DOHH2 (cell line): ENCODE measurements around the gene STX16.

ENCODE experiments used
- CTCF ChIP-seq: fragments of 200-600 bp; sonication (generic); IDR thresholded peaks from one replicate; pipeline ENCODE4 v1.5.1; 2014; ENCODE audit warnings: antibody characterized with exemption, mild to moderate bottlenecking, low read depth, low read length; ENCODE audit not compliant: poor library complexity, severe bottlenecking
- EZH2phosphoT487 ChIP-seq: fragments of 200-600 bp; sonication (generic); IDR thresholded peaks from 2 replicates; pipeline ENCODE4 v1.6.1; 2017; ENCODE audit warnings: borderline replicate concordance, mild to moderate bottlenecking, antibody characterized with exemption, low read length, moderate library complexity, mixed read lengths

GRCh38 chr20:58716476-58717277 lies 65.6 kb downstream of the STX16 start:
- no peak for TF ChIP-seq CTCF
- TF ChIP-seq EZH2phosphoT487, result no peak
